ENCODE measurements around the gene FBXW12.

DNA sequence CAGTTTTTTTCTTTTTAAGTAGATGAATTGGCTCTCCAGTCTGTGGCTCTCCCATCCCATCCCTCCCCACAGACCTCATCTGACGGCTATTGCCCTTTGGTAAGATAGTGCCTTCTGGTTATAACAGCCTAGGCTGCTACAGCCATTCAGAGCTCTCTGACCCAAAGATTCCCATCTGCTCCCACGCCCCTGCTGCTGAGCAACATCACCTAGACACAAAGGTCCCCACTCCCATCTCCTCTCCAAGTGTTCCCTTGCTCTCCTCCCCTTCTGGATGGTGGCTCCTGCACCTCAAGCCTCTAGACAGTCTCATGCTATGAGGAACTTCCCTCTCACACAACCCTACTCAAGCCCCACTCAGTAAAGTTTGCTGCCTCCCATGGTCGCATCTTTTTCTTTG is 23.7 kb downstream of the FBXW12 start:
- TF ChIP-seq, protein P1, sequence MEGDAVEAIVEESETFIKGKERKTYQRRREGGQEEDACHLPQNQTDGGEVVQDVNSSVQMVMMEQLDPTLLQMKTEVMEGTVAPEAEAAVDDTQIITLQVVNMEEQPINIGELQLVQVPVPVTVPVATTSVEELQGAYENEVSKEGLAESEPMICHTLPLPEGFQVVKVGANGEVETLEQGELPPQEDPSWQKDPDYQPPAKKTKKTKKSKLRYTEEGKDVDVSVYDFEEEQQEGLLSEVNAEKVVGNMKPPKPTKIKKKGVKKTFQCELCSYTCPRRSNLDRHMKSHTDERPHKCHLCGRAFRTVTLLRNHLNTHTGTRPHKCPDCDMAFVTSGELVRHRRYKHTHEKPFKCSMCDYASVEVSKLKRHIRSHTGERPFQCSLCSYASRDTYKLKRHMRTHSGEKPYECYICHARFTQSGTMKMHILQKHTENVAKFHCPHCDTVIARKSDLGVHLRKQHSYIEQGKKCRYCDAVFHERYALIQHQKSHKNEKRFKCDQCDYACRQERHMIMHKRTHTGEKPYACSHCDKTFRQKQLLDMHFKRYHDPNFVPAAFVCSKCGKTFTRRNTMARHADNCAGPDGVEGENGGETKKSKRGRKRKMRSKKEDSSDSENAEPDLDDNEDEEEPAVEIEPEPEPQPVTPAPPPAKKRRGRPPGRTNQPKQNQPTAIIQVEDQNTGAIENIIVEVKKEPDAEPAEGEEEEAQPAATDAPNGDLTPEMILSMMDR (IDR thresholded peaks at IDR 0.05; ENCODE audit: poor library complexity): no peak
- TF ChIP-seq EZH2phosphoT487 (IDR thresholded peaks at IDR 0.05; ENCODE audit: low read depth, severe bottlenecking, unreplicated experiment) (no peak), EZH2 (IDR thresholded peaks at IDR 0.05; ENCODE audit: borderline replicate concordance) (no peak)
